Fibroblast of skin of scalp (primary cell): ENCODE measurements around the gene NUAK2.

Experiments
- DNase-seq: peaks from one replicate; pipeline ENCODE4 v3.0.0-alpha.2; 2013

The NUAK2 gene

DNA sequence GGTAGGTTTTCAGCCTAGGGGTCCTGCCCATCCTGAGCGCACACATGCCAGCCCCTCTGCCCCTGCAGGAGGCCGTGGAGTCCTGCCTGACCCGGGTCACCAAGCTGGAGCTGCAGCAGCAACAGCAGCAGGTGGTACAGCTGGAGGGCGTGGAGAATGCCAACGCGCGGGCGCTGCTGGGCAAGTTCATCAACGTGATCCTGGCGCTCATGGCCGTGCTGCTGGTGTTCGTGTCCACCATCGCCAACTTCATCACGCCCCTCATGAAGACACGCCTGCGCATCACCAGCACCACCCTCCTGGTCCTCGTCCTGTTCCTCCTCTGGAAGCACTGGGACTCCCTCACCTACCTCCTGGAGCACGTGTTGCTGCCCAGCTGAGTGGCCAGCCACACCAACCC lies 49.8 kb downstream of the NUAK2 start:
- no peak for DNase-seq

DNA sequence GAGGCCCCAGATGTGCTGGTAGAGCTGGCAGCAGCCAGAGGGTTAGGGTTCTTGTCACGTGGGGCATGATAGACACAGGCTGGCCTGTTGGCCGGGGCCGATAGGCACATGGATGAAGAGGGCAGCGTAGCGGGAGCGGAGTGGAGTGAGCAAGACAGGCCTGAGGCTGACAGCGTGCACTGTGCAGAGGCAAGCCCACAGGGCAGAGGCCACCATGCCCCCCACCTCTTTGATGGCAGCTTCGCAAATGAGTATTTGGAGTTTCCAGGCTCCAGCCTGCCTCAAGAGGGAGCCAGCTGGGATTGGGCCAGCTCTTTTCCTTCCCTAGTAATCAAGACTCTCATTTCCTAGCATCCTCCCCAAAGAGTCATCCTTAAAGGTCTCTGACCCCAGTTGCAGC lies 50.3 kb downstream of the NUAK2 start:
- no peak for DNase-seq

DNA sequence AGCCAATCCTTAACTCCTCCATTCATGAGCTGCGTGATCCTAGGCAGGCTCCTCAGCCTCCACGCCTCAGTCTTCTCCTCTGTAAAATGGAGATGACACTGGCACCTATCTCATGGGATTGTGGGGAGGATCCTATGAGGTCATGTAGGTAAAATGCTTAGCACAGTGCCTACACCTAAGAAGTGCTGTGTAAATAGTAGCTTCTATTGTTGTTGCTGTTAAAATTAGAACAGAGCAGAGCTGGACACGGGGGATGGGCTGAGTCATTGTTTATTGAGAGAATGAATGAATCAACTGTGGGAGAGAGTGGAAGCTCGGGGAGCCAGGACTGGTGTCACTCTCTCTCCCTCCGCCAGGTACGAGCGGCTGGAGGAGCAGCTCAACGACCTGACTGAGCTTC lies 50.8 kb downstream of the NUAK2 start:
- no peak for DNase-seq

DNA sequence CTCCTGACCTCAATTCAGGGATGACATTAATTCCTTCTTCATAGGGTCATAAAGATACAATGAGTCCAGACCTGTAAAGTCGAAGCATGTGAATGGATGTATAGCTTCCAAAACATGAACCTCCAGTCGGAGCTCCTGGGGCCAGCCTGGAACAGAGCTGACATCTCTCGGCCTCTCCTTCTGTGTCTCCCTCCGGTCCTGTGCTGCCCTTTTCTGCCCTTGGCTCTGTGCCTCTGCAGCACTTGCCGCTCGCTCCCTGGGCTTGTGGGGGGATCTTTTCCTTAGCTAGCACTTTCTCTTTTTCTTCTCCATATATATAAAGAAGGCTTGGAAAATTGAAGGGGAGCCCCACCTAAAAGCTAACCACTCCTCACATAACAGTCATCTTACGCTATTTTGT lies 51.3 kb downstream of the NUAK2 start:
- DNase-seq = no peak

DNA sequence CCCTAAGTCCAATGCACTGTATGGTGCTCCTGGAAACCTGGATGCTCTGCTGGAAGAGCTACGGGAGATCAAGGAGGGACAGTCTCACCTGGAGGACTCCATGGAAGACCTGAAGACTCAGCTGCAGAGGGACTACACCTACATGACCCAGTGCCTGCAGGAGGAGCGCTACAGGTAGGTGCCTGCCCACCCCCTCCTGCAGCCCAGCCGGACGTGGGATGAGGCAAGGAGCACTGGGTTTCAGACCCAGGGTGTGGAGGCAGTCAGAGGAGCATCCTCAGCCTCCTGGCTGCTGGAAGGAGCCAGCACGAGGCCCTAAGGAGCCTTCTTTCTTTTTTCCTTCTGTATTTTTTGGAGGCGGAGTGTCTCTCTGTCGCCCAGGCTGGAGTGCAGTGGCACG lies 51.8 kb downstream of the NUAK2 start:
- DNase-seq = no peak

DNA sequence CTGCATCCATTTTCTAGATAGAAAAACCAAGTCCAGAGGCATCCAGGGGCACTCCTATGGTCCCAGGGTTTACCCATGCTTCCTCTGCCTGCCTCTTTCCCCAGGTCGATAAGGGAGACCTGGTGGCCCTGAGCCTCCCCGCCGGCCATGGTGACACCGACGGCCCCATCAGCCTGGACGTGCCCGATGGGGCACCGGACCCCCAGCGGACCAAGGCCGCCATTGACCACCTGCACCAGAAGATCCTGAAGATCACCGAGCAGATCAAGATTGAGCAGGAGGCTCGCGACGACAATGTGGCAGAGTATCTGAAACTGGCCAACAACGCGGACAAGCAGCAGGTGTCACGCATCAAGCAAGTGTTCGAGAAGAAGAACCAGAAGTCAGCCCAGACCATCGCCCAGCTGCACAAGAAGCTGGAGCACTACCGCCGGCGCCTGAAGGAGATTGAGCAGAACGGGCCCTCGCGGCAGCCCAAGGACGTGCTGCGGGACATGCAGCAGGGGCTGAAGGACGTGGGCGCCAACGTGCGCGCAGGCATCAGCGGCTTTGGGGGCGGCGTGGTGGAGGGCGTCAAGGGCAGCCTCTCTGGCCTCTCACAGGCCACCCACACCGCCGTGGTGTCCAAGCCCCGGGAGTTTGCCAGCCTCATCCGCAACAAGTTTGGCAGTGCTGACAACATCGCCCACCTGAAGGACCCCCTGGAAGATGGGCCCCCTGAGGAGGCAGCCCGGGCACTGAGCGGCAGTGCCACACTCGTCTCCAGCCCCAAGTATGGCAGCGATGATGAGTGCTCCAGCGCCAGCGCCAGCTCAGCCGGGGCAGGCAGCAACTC lies 52.5 kb downstream of the NUAK2 start:
- no peak for DNase-seq

DNA sequence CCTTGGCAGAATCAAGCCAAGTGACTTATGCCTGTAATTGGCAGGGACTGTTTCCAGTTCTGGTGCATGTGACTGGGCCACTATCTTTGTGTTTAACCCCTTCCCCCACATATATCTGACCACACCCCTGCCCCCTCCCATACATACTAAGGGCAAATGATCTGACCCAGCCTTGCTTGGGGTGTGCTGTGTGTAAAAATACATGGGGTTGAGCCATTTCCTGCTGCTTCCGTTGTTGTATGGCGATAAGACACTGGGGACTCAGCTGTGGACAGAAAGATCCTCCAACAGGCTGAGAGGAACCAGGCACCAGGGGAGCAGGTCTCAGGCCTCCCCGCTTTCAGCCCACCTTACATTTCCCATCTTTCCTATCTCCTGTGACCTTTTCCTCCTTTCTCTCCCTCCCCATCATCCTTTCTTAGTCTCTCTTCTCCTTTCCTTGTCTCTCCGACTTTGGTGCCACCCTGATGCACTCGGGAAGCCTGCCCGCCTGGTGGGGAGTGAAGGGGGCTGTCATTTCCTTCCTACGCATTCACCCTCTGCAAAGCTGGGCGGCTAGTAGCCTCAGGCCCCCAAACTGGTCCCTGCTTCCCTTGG lies 54.1 kb downstream of the NUAK2 start:
- no peak for DNase-seq

DNA sequence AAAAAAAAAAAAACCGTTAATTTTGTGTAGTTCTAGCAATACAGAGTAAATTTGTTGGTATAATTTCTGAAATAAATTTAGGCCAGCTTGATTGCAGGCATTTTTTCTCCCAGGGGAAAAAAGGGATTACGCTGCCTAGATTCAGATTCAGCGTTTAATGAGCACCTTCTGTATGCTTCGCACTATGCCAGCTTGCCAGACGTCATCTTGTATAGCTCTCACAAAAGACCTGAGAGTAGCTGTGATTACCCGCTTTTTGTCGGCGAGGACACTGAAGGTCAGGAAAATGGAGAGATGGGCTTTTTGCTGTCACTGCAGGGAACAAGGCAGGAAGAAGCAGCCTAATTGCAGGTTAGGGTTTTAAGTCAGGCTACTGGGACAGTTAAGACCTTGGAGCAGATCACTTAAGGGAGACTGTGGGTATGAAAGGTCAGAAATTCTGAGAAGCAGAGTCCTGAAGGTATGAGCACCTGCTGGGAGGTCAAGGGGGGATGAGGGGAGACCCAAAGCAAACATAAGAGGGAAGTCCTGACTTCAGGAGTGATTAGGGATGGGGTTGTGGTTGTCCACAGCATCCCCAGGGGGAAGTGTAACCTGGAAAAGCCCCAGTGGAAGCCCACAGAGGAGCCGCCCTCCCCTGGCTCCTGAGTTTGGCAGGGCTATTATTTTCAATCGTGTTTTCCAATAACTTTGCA lies 54.8 kb downstream of the NUAK2 start:
- DNase-seq = no peak

DNA sequence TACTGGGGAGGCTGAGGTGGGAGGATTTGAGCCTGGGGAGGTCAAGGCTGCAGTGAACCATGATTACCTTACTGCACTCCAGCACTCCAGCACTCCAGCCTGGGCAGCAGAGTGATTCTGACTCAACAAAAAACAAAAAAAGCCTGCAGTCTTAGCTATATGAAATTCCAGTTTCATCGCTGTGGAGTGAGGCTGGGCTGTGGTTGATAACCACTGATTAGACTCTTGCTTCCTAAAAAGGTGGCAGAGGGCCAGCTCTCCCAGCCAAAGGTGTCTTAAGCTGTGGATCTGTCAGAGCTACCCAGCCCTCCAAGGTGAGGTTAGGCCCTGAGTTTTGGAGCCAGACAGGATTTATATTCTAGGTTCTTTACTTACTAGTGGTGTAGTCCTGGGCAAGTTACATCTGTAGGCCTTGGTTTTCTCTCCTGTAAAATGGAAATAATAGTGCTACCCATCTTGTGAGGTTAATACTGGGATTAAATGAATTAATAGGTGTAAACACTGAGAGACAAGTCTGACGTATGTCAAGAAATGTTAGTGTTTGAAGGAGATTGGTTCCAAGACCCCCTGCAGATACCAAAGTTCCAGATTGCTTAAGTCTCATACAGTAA lies 57.9 kb downstream of the NUAK2 start:
- peak; percentile 45 for DNase-seq

DNA sequence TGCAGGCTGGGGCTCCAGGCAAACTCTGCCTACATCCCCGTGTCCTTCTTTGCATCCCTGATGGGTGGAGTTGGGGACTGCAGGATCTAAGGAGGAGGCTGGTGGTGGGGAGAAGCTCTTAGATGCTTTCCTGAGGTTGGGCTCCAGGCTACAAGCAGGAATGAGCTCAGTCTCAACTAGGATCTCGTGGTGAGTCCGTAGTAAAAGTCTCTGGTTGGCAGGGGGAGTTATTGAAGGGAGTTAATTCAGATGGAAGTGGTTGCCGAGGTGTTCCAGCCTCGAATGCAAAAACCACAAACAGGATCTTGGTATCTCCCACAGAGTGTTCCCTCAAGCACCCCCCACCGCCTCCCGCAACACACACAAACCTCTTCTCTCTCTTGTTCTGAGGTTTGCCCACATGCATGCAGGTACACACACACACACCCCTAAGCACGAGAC lies 58.8 kb downstream of the NUAK2 start:
- DNase-seq = peak; percentile 37

DNA sequence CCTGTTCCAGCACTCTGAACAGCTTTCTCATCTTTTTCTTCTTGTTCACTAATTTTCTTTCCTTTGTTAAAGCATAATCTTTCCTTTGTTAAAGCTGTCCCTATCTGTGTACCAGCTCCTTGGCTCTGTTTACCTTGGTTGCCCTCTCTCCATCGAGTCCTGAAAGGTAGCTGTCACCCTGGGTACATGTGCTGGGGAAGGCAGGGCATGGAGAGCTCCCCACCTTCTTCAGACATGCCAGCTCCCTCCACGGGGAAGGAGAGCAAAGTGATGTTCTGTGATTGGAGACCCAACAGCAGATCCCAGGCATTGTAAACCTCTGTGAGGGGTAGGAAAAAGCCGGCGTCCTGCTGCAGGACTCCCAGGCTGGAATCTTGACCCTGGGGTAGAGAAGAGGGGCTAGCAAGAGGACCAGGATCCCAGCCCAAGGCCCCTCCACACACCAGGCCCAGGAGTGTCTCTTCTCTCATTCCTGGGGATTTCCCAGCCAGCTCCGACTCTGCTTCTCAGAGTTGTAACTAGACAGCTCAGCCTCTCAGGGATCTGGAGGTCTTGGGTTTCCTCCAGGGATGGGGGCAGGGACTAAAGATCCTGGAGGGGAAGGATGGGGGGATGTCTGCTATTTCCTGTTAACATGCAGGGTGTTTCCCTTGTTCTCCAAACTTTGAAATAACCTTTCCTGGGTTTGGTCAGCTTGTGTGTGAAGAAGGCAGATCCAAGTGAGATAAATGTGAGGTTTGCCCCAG lies 59.4 kb downstream of the NUAK2 start:
- peak; percentile 77 for DNase-seq

DNA sequence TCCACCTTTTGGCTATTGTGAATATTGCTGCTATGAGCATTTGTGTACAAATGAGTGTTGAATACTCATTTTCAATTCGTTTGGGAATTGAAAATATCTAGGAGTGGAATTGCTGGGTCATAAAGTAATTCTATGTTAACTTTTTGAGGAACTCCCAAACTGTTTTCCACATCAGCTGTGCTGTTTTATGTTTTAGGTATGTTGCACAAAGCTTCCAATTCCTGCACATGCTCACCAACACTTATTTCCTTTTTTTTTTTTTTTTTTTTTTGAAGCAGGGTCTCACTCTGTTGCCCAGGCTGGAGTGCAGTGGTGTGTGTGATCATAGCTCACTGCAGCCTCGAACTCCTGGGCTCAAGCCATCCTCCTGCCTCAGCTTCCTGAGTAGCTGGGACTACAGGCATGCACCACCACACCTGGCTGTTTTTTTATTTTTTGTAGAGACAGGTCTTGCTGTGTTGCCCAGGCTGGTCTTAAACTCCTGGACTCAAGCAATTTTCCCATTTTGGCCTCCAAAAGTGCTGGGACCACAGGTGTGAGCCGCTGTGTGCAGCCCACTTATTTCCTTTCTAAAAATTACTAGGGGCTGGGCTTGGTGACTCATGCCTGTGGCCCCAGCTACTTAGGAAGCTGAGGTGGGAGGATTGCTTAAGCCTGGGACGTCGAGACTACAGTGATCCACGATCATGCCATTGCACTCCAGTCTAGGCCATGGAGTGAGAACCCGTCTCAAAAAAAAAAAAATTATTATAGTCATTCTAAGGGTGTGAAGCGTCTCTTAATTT lies 60.4 kb downstream of the NUAK2 start:
- DNase-seq = peak; percentile 27

DNA sequence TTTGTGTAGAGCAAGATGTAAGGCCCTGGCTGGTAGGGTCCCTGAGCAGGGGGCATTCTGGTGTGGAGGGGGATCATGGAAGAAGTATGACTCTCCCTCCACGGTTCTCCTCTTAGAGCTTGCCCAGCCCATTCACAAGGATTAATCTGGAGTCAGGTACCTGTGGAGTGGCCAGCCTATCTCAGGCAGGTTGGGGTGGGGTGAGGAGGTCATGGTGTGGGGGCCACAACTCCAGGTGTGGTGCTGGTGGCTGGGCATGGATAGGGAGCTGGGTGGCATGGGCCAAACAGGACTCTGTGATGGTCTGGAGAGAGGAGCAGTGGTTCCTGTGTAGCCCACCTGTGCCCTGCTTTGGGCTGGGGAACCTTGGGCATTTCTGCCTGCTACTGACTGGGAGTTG lies 61.5 kb downstream of the NUAK2 start:
- DNase-seq = no peak

DNA sequence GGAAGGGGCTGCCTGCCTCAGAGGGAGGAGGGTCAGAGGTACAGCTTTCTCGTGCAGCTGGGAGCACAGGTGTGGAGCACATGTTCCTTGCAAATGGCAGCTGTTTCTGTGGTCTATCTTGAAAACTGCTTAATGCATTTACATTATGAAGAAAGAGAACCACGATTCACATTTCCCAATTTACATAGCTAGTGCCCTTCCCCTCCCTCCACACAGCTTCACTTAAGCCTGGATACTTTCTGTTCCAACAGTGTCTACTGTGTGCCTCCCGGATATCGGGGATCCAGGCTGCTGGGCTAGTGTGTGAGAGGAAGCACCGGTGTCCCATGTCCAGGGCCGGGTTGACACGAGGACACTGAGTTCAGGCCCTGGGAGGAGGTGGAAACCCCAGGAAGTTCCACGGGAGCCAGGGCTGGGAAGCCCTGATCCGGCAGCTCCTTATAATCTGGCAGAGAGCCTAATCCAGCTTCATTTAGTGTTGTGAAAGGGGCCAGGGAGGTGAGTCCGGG lies 62.2 kb downstream of the NUAK2 start:
- no peak for DNase-seq

DNA sequence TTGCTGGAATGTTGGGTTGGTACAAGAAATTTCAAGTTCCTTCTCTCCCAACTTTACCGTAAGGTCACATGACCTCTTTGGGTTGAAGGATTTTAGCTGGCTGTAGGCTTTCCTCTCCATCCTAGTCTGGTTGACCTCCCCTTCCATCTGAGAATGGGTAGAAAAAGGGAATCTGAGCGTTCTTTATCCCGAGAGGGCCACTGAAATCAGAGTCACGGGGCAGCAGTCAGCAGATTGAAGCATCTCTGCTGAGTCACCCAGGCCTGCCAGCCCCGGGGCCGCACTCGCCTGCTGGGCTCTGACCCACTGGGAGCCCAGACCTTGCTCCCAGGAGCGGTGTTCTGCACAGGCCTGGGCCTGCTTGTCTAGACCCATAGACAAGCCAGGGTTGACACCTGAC lies 62.8 kb downstream of the NUAK2 start:
- peak; percentile 40 for DNase-seq

DNA sequence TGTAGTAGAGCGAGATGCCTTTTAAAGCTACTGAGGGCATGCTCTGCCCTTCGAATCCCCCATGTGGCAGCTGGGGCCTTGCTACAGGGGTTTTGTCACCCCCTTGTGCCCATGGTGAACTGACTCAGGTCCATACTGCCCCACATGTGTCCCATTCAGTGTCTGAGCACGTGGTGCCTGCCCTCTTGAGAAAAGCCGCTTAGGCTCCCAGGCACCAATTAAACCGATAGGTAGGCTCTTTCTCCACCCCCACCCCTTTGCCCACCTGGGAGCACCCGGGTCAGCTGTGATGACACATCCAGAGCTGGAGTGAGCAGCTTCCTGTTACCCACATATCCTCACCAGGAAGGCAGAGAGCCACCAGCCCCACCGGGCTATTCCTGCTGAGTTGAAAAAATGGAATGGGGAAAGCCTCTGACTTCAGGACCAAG lies 63.3 kb downstream of the NUAK2 start:
- DNase-seq = peak; percentile 32

DNA sequence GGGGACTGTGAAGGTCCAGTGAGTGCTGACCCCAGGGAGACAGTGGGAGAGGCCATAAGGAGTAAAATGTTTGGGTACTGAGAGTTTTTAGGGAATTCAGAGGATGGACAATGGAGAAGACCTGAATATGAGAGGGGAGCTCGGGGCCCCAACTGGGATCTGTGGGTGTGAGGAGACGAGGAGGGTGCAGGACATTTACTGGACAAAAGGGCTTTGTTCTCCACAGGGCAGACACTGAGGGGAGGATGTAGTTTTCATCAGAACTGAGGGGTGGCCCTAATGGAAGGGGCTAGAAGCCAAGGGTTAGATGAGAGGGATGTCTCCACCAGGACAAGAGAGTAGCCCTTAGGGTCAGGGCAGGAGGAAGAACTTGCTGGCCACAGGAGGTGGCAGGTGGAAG lies 63.8 kb downstream of the NUAK2 start:
- DNase-seq = no peak

DNA sequence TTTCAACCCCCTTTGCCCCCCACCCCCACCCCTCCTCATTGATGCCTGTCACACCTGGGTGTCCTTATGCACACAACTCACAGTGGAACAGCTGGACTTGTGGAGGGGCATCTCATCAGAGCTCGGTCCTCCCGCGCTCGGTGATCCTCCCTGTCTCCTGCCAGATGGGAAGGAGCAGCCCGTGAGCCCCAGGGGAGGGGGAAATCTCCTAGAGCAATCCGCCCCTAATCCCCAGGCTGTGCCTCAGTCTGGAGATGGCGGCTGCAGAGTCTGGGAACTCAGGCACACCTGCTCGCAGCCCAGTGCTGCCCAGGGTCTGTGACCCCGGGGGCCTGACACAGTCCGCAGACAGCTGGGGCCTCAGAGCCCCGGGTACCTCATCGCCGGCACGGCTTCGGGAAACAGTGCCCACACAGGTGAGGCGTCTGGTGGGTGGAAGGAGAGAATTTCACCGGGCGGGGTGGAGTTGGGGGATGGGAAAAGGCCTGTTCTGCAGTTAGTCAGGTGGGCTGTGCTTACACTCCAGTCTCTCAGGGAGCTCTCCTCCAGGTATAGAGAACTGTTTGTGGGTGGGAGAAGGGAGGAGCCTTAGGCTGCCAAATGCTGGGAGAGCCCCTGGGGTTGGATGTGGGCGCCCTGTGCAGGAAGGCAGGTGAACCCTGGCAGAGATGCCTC lies 64.5 kb downstream of the NUAK2 start:
- no peak for DNase-seq

DNA sequence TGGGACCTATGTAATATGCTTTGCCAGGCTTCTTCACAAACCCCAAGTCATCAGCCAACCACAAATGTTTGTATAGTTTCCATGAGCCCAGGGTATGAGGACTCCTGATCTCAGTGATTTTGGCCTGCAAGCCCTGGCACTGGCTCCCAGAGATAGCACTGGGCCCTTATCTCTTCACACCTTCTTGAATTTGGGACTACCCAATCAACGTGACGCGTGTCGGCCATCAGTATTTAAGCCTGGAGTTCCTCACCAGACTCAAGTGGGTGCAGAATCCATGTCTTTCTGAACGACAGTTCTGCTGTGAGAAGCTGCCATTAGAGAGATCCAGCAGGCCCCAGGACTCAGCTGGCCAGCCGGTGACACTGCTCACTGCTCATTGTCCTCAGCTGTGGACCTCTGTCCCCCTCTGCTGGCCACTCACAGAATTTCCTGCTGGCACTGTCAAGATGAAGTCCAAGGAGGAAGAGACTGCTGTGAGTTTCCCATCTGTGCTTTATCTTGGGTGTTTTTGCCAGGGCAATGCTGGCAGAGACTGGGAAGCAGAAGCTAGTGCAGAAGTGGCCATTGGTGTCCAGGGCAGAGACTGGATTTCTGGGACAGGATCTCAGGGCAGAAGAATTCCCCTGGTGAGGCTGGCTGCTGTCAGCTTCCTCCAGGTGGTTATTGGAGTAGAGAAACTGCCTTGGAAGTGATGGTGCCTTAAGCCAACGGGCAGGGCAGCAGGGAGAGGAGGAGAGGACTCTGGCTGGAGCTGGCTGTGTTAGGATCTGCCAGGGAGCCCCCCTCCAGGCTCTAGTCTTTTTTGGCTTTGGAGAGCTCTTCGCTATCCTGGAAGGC lies 65.4 kb downstream of the NUAK2 start:
- peak; percentile 82 for DNase-seq
